SK-N-SH treated with all-trans-retinoic acid at 6 μM for 48 hours (cell line): ENCODE data around the gene PTPRN2.

Experiments
- ATAC-seq: fragments of 200-7000 bp; cut with Tn5 transposase; 3 replicates; pipeline ENCODE4 v1.9.1; 2020; ENCODE audit warnings: mild to moderate bottlenecking, moderate library complexity
- ARNTL ChIP-seq: fragments of 450-650 bp; formaldehyde crosslinking; IDR thresholded peaks from 2 replicates; pipeline ENCODE4 v1.5.0; 2020; ENCODE audit warnings: low read depth, mild to moderate bottlenecking, moderate library complexity, borderline replicate concordance
- BACH2 ChIP-seq: fragments of 250-450 bp; sonication (Bioruptor Pico); IDR thresholded peaks from 2 replicates; pipeline ENCODE4 v1.9.0; 2021; ENCODE audit warnings: mild to moderate bottlenecking, borderline replicate concordance
- CREB5 ChIP-seq: fragments of 250-450 bp; sonication (Bioruptor Pico); IDR thresholded peaks from 2 replicates; pipeline ENCODE4 v1.5.1; 2020; ENCODE audit warnings: low read depth, mild to moderate bottlenecking, moderate library complexity
- CSDC2 ChIP-seq: fragments of 250-450 bp; sonication (Bioruptor Pico); IDR thresholded peaks from 2 replicates; pipeline ENCODE4 v1.5.0; 2020; ENCODE audit warnings: mild to moderate bottlenecking, moderate library complexity
- CSRNP3 ChIP-seq: fragments of 250-450 bp; sonication (Bioruptor Pico); IDR thresholded peaks from 2 replicates; pipeline ENCODE4 v1.5.1; 2021; ENCODE audit warnings: mild to moderate bottlenecking, moderate library complexity
- ESRRG ChIP-seq: fragments of 250-450 bp; sonication (Bioruptor Pico); IDR thresholded peaks from 2 replicates; pipeline ENCODE4 v1.6.1; 2021; ENCODE audit warnings: mild to moderate bottlenecking
- GLIS3 ChIP-seq: fragments of 250-450 bp; sonication (Bioruptor Pico); IDR thresholded peaks from 2 replicates; pipeline ENCODE4 v1.5.0; 2020; ENCODE audit warnings: mild to moderate bottlenecking, moderate library complexity
- ISL1 ChIP-seq: fragments of 250-450 bp; sonication (Bioruptor Pico); IDR thresholded peaks from 2 replicates; pipeline ENCODE4 v2.1.2; 2022; ENCODE audit warnings: mild to moderate bottlenecking, moderate library complexity
- OSR1 ChIP-seq: fragments of 250-450 bp; sonication (Bioruptor Pico); IDR thresholded peaks from 2 replicates; pipeline ENCODE4 v1.8.0; 2022; ENCODE audit warnings: moderate library complexity, mild to moderate bottlenecking, inconsistent platforms
- PATZ1 ChIP-seq: fragments of 250-450 bp; sonication (Bioruptor Pico); IDR thresholded peaks from 2 replicates; pipeline ENCODE4 v1.8.0; 2020; ENCODE audit warnings: mild to moderate bottlenecking, moderate library complexity, borderline replicate concordance
- POU6F1 ChIP-seq: fragments of 250-450 bp; sonication (Bioruptor Pico); IDR thresholded peaks from 2 replicates; pipeline ENCODE4 v1.8.0; 2021; ENCODE audit warnings: low read depth, mild to moderate bottlenecking, moderate library complexity, borderline replicate concordance
- PPARA ChIP-seq: fragments of 250-450 bp; sonication (Bioruptor Pico); IDR thresholded peaks from 2 replicates; pipeline ENCODE4 v1.5.0; 2020; ENCODE audit warnings: mild to moderate bottlenecking, borderline replicate concordance
- RARB ChIP-seq: fragments of 250-450 bp; sonication (Bioruptor Pico); IDR thresholded peaks from 2 replicates; pipeline ENCODE4 v1.8.0; 2021; ENCODE audit warnings: mild to moderate bottlenecking, moderate library complexity
- SNAI2 ChIP-seq: fragments of 250-450 bp; sonication (Bioruptor Pico); IDR thresholded peaks from 2 replicates; pipeline ENCODE4 v1.5.0; 2020; ENCODE audit warnings: mild to moderate bottlenecking, moderate library complexity
- TCF4 ChIP-seq: fragments of 250-450 bp; sonication (Bioruptor Pico); IDR thresholded peaks from 2 replicates; pipeline ENCODE4 v1.8.0; 2021; ENCODE audit warnings: mild to moderate bottlenecking, moderate library complexity, borderline replicate concordance
- TOX ChIP-seq: fragments of 250-450 bp; sonication (Bioruptor Pico); IDR thresholded peaks from 2 replicates; pipeline ENCODE4 v1.8.0; 2021; ENCODE audit warnings: mild to moderate bottlenecking, moderate library complexity, borderline replicate concordance
- ZC3H10 ChIP-seq: fragments of 250-450 bp; sonication (Bioruptor Pico); IDR thresholded peaks from 2 replicates; pipeline ENCODE4 v1.5.1; 2021; ENCODE audit warnings: mild to moderate bottlenecking, moderate library complexity
- ZFP3 ChIP-seq: fragments of 250-450 bp; sonication (Bioruptor Pico); IDR thresholded peaks from 2 replicates; pipeline ENCODE4 v1.5.0; 2020; ENCODE audit warnings: mild to moderate bottlenecking, moderate library complexity
- ZFP30 ChIP-seq: fragments of 450-650 bp; formaldehyde crosslinking; IDR thresholded peaks from 2 replicates; pipeline ENCODE4 v1.5.0; 2022; ENCODE audit warnings: mild to moderate bottlenecking, moderate library complexity
- ZNF565 ChIP-seq: fragments of 450-650 bp; formaldehyde crosslinking; conservative IDR thresholded peaks from 2 replicates; pipeline ENCODE4 v1.5.0; 2020; ENCODE audit warnings: low read depth, mild to moderate bottlenecking, moderate library complexity
- ZNF8 ChIP-seq: fragments of 450-650 bp; formaldehyde crosslinking; IDR thresholded peaks from 2 replicates; pipeline ENCODE4 v1.5.0; 2020; ENCODE audit warnings: mild to moderate bottlenecking, moderate library complexity

Gene PTPRN2

GRCh38 chr7:158056761-158057160 is 530.9 kb downstream of the PTPRN2 start:
- no peak for ATAC-seq
- no peak for TF ChIP-seq ZFP3 (CRISPR knock-in tag)
- no peak for TF ChIP-seq PATZ1 (CRISPR knock-in tag)
- TF ChIP-seq ZNF8 (CRISPR knock-in tag): no peak
- no peak for TF ChIP-seq PPARA (CRISPR knock-in tag)
- TF ChIP-seq ZC3H10 (CRISPR knock-in tag): no peak
- no peak for TF ChIP-seq OSR1 (CRISPR knock-in tag)
- TF ChIP-seq CSDC2 (CRISPR knock-in tag): no peak
- no peak for TF ChIP-seq TCF4 (CRISPR knock-in tag)
- TF ChIP-seq BACH2: no peak
- no peak for TF ChIP-seq POU6F1 (CRISPR knock-in tag)
- no peak for TF ChIP-seq ISL1
- no peak for TF ChIP-seq ZNF565 (CRISPR knock-in tag)
- no peak for TF ChIP-seq SNAI2 (CRISPR knock-in tag)
- no peak for TF ChIP-seq ARNTL (CRISPR knock-in tag)
- TF ChIP-seq, all 23 proteins: peak for 0

- no peak for ATAC-seq
- TF ChIP-seq TOX (no peak), ESRRG (CRISPR knock-in tag) (no peak), CSDC2 (CRISPR knock-in tag) (no peak), POU6F1 (CRISPR knock-in tag) (no peak), CREB5 (CRISPR knock-in tag) (no peak), OSR1 (CRISPR knock-in tag) (no peak), ZFP3 (CRISPR knock-in tag) (no peak), RARB (CRISPR knock-in tag) (no peak), ISL1 (no peak), ARNTL (CRISPR knock-in tag) (no peak), SNAI2 (CRISPR knock-in tag) (no peak), ZC3H10 (CRISPR knock-in tag) (no peak), ZNF565 (CRISPR knock-in tag) (no peak), ZNF8 (CRISPR knock-in tag) (no peak), CSRNP3 (CRISPR knock-in tag) (no peak), PPARA (CRISPR knock-in tag) (no peak)
Observed at GRCh38 chr7:158055726-158056510, 531.7 kb downstream of the PTPRN2 start.

- TF ChIP-seq GLIS3 (CRISPR knock-in tag): no peak
- no peak for TF ChIP-seq TCF4 (CRISPR knock-in tag)
- no peak for TF ChIP-seq TOX
- no peak for TF ChIP-seq ZNF8 (CRISPR knock-in tag)
- no peak for TF ChIP-seq PATZ1 (CRISPR knock-in tag)
- no peak for TF ChIP-seq ISL1
- TF ChIP-seq BACH2: no peak
- TF ChIP-seq ZFP30: no peak
- no peak for TF ChIP-seq ARNTL (CRISPR knock-in tag)
- no peak for TF ChIP-seq ESRRG (CRISPR knock-in tag)
- no peak for TF ChIP-seq ZFP3 (CRISPR knock-in tag)
- no peak for TF ChIP-seq RARB (CRISPR knock-in tag)
Observed at GRCh38 chr7:158054611-158055010, 533.0 kb downstream of the PTPRN2 start.

More at GRCh38 chr7:158054611-158055010, 533.0 kb downstream of the PTPRN2 start:
- no peak for ATAC-seq
